Endometrium (tissue), 2 donors: Measurements from ENCODE around the gene GDPGP1.

Experiments
- FAIRE-seq: peaks from 2 replicates; lab custom pipeline; 2012; peaks lifted over from hg19 to GRCh38; lab: Jason Lieb, UNC
- donor health status: control.
- donor health status: control.

Gene GDPGP1

GRCh38 chr15:90205050-90205848, 28.8 kb upstream of the GDPGP1 start:
- FAIRE-seq = no peak

- no peak for FAIRE-seq
These were observed 28.1 kb upstream of the GDPGP1 start for GRCh38 chr15:90205886-90206285.

- FAIRE-seq = no peak
These were observed 26.8 kb upstream of the GDPGP1 start for GRCh38 chr15:90207252-90207651.

DNA sequence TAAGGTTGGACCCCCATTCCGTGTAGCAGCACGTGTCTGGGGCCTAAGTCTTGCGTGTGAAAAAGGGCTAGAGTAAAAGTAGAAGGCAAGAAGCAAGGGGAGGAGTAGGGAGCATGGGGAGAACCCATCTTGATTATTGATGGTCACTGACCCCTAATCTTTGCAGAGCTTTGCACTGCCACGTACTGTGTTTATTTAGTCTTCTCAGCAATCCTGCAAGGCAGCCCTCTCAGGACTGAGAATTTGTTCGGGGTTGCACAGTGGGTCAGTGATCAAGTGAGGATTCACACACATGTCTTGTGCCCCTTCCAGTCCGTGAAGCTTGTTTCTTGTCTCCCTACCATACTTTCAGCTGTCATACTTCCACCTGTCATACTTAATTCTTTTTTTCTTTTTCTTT, 25.7 kb upstream of the GDPGP1 start:
- FAIRE-seq = no peak

DNA sequence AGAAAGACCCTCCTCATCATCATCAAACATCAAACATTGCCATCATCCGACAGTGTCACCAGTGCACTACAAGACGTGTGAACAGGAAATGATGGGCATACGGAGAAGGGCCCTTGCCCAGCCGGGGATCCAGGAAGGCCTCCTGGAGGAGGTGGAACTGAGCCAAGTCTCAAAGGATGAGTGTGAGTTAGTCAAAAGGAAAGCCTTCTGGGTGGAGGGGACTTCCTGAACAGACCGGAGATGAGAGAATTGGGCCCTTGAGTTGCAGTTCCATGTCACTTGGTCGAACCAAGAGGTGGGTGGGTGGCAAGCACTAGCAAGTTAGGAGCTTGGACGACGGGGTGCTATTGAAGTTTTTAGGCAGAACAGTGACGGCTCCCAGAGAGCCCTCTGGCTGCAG, 24.4 kb upstream of the GDPGP1 start:
- FAIRE-seq = no peak

- no peak for FAIRE-seq
These were observed 23.4 kb upstream of the GDPGP1 start for GRCh38 chr15:90210593-90210992.

DNA sequence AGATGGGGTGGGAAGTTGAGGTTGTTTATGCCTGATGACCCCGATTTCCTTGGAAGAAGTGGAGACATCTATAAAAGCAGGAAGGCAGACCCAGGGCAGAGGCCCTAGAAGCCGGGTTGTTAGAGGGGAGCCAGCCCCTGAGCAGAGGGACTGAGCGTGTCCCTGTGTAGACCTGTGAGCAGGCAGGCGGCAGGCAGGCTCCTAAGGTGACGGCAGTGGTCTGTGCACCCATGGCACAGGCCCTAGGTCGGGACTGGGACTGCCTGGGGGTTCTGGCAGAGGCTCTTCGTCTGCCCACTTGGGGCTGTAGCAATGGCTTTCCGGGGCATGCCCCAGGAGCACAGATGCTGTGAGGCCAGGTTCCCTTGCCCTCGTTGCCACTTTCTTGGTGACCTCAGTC, 23.0 kb upstream of the GDPGP1 start:
- FAIRE-seq = no peak

GRCh38 chr15:90211440-90212143, 22.4 kb upstream of the GDPGP1 start:
- FAIRE-seq = no peak

DNA sequence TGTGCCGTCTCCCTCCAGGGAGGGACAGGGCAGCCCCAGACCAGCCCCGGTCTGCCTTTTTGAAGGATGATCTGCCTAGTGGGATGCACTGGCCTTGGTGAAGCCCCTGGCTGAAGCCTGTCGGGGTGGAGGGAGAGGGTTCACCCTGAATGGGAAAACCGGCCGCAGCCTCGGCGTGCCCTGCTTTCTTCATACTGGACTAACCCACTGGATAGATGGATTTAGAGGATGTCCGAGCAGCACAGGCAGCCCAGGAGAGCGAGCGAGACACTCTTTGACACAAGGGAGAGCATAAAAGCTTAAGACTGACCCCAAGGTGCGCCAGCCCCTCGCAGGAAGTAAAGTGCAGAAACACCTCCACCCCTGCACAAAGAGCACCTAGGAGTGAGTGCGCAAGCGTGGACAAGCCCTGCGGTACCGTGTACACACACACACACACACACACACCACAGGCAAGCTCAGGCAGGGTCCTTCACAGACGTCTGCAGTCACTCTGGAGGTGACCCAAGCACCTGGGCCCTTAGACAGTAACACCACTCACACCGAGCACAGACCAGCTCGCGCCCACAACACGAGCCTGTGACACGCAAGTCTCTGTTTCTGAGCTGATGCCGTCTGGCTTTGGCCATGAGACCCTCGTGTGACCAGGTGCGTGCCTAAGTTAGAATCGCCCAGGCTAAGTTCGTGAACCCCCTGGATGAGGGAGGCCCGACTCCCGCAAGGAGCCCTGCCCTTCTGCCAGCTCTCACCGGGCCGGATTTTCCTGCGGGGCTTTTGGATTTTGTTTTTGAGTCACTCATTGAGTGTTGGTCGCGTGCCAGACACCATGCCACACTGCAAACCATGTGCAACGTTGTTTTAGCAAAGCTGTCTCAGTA, 21.5 kb upstream of the GDPGP1 start:
- no peak for FAIRE-seq

DNA sequence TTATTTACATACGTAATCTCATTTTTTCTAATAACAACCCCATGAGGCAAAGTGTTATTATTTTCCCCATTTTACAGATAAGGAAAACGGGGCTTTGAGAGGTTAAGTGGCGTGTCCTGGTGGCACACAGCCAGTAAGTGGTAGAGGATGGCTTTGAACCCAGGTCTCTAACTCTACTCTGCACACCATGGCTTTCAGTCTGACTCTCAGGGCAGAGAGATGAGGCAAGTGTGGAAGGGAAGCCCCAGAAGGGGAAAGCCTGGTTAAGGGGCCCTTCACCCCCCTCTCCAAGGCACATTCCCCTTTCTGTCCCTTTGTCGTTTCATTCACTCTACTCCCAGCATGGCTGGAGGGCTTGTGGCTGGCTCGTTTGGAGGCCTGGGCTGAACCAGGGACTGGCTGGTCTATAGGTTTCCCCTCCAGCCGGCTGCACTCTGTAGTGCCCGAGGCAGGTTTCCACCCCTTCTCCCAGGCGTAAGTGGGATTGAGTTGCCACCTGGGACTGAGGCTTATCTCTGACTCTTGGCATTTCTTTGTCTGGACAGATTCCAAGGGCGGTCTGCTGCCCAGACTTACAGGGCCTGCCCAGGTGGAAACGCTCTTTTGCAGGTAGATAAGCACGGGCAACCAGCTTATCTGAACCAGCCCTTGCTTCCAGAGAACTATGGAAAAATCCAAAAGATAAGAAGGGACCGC, 20.7 kb upstream of the GDPGP1 start:
- FAIRE-seq = no peak

GRCh38 chr15:90213818-90214204, 20.2 kb upstream of the GDPGP1 start:
- FAIRE-seq = no peak

- FAIRE-seq = no peak
These were observed 19.3 kb upstream of the GDPGP1 start for GRCh38 chr15:90214553-90215196.

- no peak for FAIRE-seq
These were observed 16.2 kb upstream of the GDPGP1 start for GRCh38 chr15:90217671-90218394.

GRCh38 chr15:90219421-90220141, 14.4 kb upstream of the GDPGP1 start:
- FAIRE-seq = no peak

GRCh38 chr15:90221246-90221900, 12.6 kb upstream of the GDPGP1 start:
- FAIRE-seq = no peak

DNA sequence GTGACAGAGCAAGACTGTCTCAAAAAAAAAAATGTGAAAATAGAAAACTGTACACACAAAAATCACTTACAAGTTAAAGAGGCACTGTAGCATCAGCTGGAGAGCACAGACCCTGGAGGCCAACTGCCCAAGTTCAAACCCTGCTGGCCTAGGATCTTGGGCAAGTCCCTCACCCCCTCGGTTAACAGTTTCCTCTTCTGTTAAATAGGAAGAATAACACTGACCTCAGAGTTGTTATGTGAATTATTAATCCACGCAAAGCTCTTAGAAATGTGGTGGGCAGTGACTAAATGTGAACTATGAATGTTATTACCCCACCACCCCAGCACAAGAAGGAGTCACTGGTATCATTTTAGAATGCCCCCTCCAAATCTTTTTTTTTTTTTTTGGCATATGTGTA, 11.5 kb upstream of the GDPGP1 start:
- FAIRE-seq = no peak

- no peak for FAIRE-seq
These were observed 10.4 kb upstream of the GDPGP1 start for GRCh38 chr15:90223441-90224165.

- FAIRE-seq = no peak
These were observed 9.0 kb upstream of the GDPGP1 start for GRCh38 chr15:90225047-90225446.
